ENCODE measurements around the gene ULK4.

ULK4 gene

DNA sequence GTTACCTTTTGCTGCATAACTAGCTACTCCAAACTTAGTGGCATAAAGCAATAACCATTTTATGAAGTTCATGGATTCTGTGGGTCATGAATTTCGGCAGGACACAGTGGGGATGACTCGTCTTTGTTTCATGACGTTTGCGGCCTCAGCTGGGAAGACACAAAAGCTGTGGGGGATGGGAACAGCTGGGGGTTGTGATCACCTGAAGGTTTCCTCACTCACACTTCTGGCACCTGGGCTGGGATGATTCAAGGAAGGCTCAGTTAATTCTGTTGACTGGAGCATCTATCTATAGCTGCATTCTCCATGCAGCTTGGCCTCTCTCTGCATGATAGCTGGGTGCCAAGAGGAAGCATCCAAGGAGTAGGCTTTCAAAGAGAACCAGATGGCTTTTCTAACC, 332.8 kb downstream of the ULK4 start:
- WGBS, 2 experiments, result 66 to 67% methylated on average over 4 of the region's 4 CpGs

DNA sequence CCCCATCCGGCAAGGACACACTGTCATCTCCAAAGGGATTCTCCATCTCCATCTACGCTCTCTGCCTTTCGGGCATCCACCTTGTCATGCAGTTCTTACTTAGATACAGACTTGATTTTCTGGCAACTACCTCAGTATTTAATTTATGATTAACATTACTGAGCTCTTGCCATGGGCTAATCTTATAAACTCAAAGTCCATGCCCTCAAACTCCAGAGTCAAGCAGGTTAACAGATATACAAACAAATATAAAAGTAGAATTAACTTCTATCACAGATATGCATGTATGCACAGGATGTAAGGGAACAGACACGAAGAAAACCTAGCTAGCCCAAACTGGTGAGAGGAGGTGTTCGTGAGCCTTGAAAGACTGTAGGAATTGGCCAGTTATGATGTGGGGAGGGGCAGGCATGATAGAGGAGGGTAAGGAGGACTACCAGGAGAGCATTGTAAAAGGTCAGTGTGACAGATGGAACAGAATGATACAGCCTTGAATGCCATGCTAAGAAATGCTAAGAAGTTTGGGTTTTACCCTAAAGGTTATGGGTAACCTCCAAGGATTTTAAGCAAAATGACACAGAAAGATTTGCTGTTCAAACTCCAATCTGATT, 334.3 kb downstream of the ULK4 start:
- Histone ChIP-seq H3K27me3 (ENCODE audit: control insufficient read depth, insufficient read depth, low read length, poor library complexity, severe bottlenecking) (no peaks in the 10 kb centered on the region), H3K36me3 (ENCODE audit: control insufficient read depth, insufficient read depth, low read length) (no peaks in the 10 kb centered on the region), H3K9me3 (ENCODE audit: control insufficient read depth, low read length) (no peaks in the 10 kb centered on the region), H3K27ac (ENCODE audit: insufficient read depth, low read depth, low read length, poor library complexity, severe bottlenecking) (no peak overlapping the region), H3K4me3 (ENCODE audit: insufficient read depth, low read depth, low read length) (no peak overlapping the region), H3K4me1 (ENCODE audit: control insufficient read depth, insufficient read depth, low read length) (no peaks in the 10 kb centered on the region)
- 95 to 97% methylated on average over 5 of the region's 5 CpGs for WGBS, 2 experiments

More for the DNA sequence above, 332.8 kb downstream of the ULK4 start:
- no peaks in the 10 kb centered on the region for H3K27me3 ChIP-seq (ENCODE audit: control insufficient read depth, insufficient read depth, low read length, poor library complexity, severe bottlenecking)
- no peak overlapping the region for H3K4me3 ChIP-seq (ENCODE audit: insufficient read depth, low read depth, low read length)
- H3K27ac ChIP-seq (ENCODE audit: insufficient read depth, low read depth, low read length, poor library complexity, severe bottlenecking), result no peak overlapping the region
- H3K9me3 ChIP-seq (ENCODE audit: control insufficient read depth, low read length), result no peaks in the 10 kb centered on the region
- no peaks in the 10 kb centered on the region for H3K36me3 ChIP-seq (ENCODE audit: control insufficient read depth, insufficient read depth, low read length)
- no peaks in the 10 kb centered on the region for H3K4me1 ChIP-seq (ENCODE audit: control insufficient read depth, insufficient read depth, low read length)

DNA sequence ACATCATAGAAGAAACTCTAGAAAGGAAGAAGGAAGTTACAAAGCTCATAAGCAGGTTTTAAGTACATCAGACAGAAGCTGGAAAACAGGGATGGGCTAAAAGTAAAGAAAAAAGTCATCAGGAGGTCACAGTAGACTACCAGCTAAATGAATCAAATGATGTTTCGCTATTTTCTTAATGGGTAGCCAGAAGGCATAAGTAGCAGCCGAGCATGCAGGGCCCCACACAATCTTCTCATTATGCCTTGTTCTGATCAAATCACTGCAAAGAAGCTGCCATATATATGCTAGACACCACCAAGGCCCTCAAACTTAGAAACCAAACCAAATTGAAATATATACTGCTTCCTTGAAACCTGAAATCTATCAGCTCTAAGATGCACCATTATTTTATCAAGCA, 349.1 kb downstream of the ULK4 start:
- H3K36me3 ChIP-seq (ENCODE audit: control insufficient read depth, insufficient read depth, low read length), result no peaks in the 10 kb centered on the region
- no peak overlapping the region for H3K27ac ChIP-seq (ENCODE audit: insufficient read depth, low read depth, low read length, poor library complexity, severe bottlenecking)
- H3K4me1 ChIP-seq (ENCODE audit: control insufficient read depth, insufficient read depth, low read length), result no peaks in the 10 kb centered on the region
- no peak overlapping the region for H3K4me3 ChIP-seq (ENCODE audit: insufficient read depth, low read depth, low read length)
- WGBS, 2 experiments, result 63 to 70% methylated on average over 2 of the region's 2 CpGs
- no peaks in the 10 kb centered on the region for H3K9me3 ChIP-seq (ENCODE audit: control insufficient read depth, low read length)
- no peaks in the 10 kb centered on the region for H3K27me3 ChIP-seq (ENCODE audit: control insufficient read depth, insufficient read depth, low read length, poor library complexity, severe bottlenecking)

DNA sequence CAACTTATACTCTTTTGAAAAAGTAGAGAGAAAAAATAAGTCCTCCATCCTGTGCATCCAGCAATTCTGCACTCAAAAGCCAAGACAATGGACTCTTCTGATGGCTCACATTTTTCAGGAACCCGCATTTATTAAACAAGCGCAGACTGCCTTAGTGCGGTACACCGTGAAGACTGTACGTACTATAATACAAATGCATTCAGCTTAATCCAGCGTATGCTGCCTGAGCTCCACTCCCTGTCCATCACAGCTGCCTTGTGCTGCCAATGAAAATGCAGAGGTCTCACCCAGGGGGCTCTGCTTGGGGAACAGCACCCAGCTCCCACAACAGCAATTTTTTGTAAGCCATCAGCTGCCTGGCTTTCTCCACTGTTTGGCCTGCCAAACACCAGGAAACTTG, 350.9 kb downstream of the ULK4 start:
- Histone ChIP-seq H3K27ac (ENCODE audit: insufficient read depth, low read depth, low read length, poor library complexity, severe bottlenecking) (no peak overlapping the region), H3K4me3 (ENCODE audit: insufficient read depth, low read depth, low read length) (no peak overlapping the region), H3K4me1 (ENCODE audit: control insufficient read depth, insufficient read depth, low read length) (no peaks in the 10 kb centered on the region), H3K36me3 (ENCODE audit: control insufficient read depth, insufficient read depth, low read length) (no peaks in the 10 kb centered on the region), H3K27me3 (ENCODE audit: control insufficient read depth, insufficient read depth, low read length, poor library complexity, severe bottlenecking) (no peaks in the 10 kb centered on the region), H3K9me3 (ENCODE audit: control insufficient read depth, low read length) (no peaks in the 10 kb centered on the region)
- 94 to 97% methylated on average over 6 of the region's 6 CpGs for WGBS, 2 experiments

DNA sequence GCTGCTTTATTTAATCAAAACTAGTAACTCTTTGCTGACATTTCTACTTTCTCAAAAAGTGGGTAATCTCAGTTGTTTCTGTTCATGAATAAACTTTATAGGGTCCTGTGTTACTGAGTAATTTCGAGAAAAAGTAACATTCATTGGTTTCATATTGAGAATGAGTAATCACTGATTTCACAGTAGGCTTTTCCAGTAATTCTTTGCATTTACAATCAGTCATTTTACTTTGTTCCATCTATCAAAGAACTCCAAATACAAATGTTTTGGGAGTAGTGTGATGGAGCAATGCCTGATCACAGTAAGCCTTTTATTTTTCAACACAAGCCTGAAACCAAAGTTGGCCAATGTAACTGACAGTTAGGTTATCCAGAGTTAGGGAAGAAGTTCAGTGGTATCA, 353.6 kb downstream of the ULK4 start:
- 92 to 100% methylated on average over 1 of the region's 1 CpG for WGBS, 2 experiments
- Histone ChIP-seq H3K27me3 (ENCODE audit: control insufficient read depth, insufficient read depth, low read length, poor library complexity, severe bottlenecking) (no peaks in the 10 kb centered on the region), H3K36me3 (ENCODE audit: control insufficient read depth, insufficient read depth, low read length) (no peaks in the 10 kb centered on the region), H3K27ac (ENCODE audit: insufficient read depth, low read depth, low read length, poor library complexity, severe bottlenecking) (no peak overlapping the region), H3K4me3 (ENCODE audit: insufficient read depth, low read depth, low read length) (no peak overlapping the region), H3K9me3 (ENCODE audit: control insufficient read depth, low read length) (no peaks in the 10 kb centered on the region), H3K4me1 (ENCODE audit: control insufficient read depth, insufficient read depth, low read length) (no peaks in the 10 kb centered on the region)

DNA sequence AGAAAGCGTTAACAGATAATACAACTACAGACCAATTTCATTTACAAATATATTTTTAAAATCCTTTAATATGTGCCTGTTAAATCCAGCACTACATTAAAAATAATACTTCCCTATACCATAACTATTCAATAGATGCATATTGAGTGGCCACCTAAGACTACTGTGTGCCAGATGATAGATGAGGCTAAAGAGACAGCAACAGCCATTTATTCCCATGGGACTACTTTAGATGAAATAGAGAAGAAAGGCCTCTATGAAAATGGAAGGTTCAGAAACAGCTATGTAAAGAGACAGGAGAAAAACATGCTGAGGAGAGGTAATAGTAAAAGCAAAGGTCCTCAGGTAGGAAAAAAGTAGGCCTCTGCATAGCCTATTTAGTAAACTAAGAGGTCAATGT, 358.1 kb downstream of the ULK4 start:
- Histone ChIP-seq H3K4me3 (ENCODE audit: insufficient read depth, low read depth, low read length) (no peak overlapping the region), H3K27ac (ENCODE audit: insufficient read depth, low read depth, low read length, poor library complexity, severe bottlenecking) (no peak overlapping the region), H3K9me3 (ENCODE audit: control insufficient read depth, low read length) (no peaks in the 10 kb centered on the region), H3K4me1 (ENCODE audit: control insufficient read depth, insufficient read depth, low read length) (no peaks in the 10 kb centered on the region), H3K36me3 (ENCODE audit: control insufficient read depth, insufficient read depth, low read length) (no peaks in the 10 kb centered on the region), H3K27me3 (ENCODE audit: control insufficient read depth, insufficient read depth, low read length, poor library complexity, severe bottlenecking) (no peaks in the 10 kb centered on the region)
- WGBS, 2 experiments, result 86% methylated on average over 1 of the region's 1 CpG; no CpG with 5 or more reads in 1 of the 2 experiments

DNA sequence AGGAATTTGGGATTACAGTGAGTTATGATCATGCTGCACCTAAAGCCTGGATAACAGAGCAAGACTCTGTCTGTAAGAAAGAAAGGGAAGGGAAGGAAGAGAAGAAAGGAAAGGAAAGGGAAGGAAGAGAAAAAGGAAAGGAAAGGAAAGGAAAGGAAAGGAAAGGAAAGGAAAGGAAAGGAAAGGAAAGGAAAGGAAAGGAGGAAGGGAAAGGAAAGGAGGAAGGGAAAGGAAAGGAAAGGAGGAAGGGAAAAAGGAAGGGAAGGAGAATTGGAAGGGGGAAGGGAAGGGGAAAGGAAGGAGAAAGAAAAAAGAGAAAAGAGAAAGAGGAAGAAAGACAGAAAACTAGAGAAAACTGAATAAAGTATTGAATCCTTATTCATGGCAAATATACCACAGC, 359.8 kb downstream of the ULK4 start:
- H3K27ac ChIP-seq (ENCODE audit: insufficient read depth, low read depth, low read length, poor library complexity, severe bottlenecking), result no peak overlapping the region
- H3K27me3 ChIP-seq (ENCODE audit: control insufficient read depth, insufficient read depth, low read length, poor library complexity, severe bottlenecking), result no peaks in the 10 kb centered on the region
- no peaks in the 10 kb centered on the region for H3K4me1 ChIP-seq (ENCODE audit: control insufficient read depth, insufficient read depth, low read length)
- no peaks in the 10 kb centered on the region for H3K9me3 ChIP-seq (ENCODE audit: control insufficient read depth, low read length)
- H3K4me3 ChIP-seq (ENCODE audit: insufficient read depth, low read depth, low read length), result no peak overlapping the region
- H3K36me3 ChIP-seq (ENCODE audit: control insufficient read depth, insufficient read depth, low read length), result no peaks in the 10 kb centered on the region

DNA sequence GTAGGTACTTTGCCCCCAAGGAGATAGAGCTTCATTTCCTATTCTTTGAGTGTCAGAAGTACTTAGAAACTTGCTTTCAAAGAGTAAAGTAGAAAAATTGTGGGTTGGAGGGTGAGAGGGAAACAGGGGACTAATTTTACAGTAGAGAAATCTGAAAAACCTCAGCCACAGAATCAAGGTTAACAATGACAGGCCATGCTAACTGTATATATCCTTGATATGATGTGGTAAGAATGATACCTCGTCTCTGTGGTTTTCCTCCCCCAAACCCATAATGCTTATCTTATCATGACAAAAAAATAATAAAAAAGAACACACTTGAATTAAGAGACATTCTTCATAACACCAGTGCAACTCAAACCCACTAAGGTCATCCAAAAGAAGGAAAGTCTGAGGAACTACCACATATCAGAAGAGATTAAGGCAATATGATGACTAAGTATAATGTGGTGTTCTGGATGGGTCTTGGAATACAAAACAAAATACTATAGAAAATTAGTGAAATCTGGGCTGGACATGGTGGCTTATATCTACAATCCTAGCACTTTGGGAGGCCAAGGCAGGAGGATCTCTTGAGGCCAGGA, 360.4 kb downstream of the ULK4 start:
- no peaks in the 10 kb centered on the region for H3K27me3 ChIP-seq (ENCODE audit: control insufficient read depth, insufficient read depth, low read length, poor library complexity, severe bottlenecking)
- no peak overlapping the region for H3K27ac ChIP-seq (ENCODE audit: insufficient read depth, low read depth, low read length, poor library complexity, severe bottlenecking)
- H3K9me3 ChIP-seq (ENCODE audit: control insufficient read depth, low read length), result no peaks in the 10 kb centered on the region
- H3K4me3 ChIP-seq (ENCODE audit: insufficient read depth, low read depth, low read length), result no peak overlapping the region
- H3K36me3 ChIP-seq (ENCODE audit: control insufficient read depth, insufficient read depth, low read length), result no peaks in the 10 kb centered on the region
- H3K4me1 ChIP-seq (ENCODE audit: control insufficient read depth, insufficient read depth, low read length), result no peaks in the 10 kb centered on the region
- no CpG with 5 or more reads among the region's 1 CpG for WGBS, 2 experiments

DNA sequence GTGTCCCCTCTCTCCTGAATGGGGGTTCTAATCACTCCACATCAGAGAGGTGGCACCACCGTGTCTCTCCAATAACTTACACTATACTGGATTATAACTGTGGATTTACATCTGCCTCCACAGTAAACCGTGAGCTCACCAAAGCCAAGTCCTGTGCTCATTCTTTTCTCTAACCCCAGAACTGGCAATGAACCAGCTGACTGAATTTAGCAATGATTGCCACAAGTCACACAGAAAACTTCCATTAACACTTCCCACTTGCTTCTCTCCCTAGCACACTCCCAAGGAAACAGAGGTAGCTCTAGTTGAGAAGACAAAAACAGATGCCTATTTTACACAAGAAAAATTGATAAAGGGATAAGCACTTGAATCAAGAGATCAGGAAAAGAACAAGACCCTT, 361.3 kb downstream of the ULK4 start:
- H3K36me3 ChIP-seq (ENCODE audit: control insufficient read depth, insufficient read depth, low read length), result no peaks in the 10 kb centered on the region
- H3K9me3 ChIP-seq (ENCODE audit: control insufficient read depth, low read length), result no peaks in the 10 kb centered on the region
- H3K27ac ChIP-seq (ENCODE audit: insufficient read depth, low read depth, low read length, poor library complexity, severe bottlenecking), result no peak overlapping the region
- H3K27me3 ChIP-seq (ENCODE audit: control insufficient read depth, insufficient read depth, low read length, poor library complexity, severe bottlenecking), result no peaks in the 10 kb centered on the region
- WGBS, 2 experiments, result 91% methylated on average over 2 of the region's 2 CpGs
- no peak overlapping the region for H3K4me3 ChIP-seq (ENCODE audit: insufficient read depth, low read depth, low read length)
- no peaks in the 10 kb centered on the region for H3K4me1 ChIP-seq (ENCODE audit: control insufficient read depth, insufficient read depth, low read length)

DNA sequence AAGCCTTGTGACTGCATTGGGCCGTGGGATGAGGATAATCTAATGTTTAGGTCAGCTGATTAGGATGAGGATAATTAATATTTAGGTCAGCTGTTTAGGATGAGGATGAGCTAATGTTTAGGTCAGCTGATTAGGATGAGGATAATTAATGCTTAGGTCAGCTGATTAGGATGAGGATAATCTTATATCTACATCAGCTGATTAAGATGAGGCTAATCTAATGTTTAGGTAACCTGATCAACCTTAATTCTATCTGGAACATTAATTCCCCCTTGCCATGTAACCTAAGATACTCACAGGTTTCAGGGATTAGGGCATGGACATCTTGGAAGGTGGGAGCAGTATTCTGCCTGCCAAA, 362.8 kb downstream of the ULK4 start:
- Histone ChIP-seq H3K4me1 (ENCODE audit: control insufficient read depth, insufficient read depth, low read length) (no peaks in the 10 kb centered on the region), H3K4me3 (ENCODE audit: insufficient read depth, low read depth, low read length) (no peak overlapping the region), H3K36me3 (ENCODE audit: control insufficient read depth, insufficient read depth, low read length) (no peaks in the 10 kb centered on the region), H3K9me3 (ENCODE audit: control insufficient read depth, low read length) (no peaks in the 10 kb centered on the region), H3K27me3 (ENCODE audit: control insufficient read depth, insufficient read depth, low read length, poor library complexity, severe bottlenecking) (no peaks in the 10 kb centered on the region), H3K27ac (ENCODE audit: insufficient read depth, low read depth, low read length, poor library complexity, severe bottlenecking) (no peak overlapping the region)
- 86 to 89% methylated on average over 1 of the region's 1 CpG for WGBS, 2 experiments
